SK-N-SH (cell line): Measurements from ENCODE around the gene APOLD1. TPM values are rescaled to one million over a fixed set of nuclear protein-coding genes. Genes with fewer than 3 reads are reported as not detected.

Source experiments
- CTCF ChIA-PET: fragments of 300-600, 350-600 bp; formaldehyde crosslinking; extraction: SDS; loops from one replicate; lab custom pipeline; 2021; lab: Yijun Ruan, JAX
- POLR2A ChIA-PET: fragments of 350-600 bp; sonication (Branson Sonifier 250); formaldehyde crosslinking; extraction: SDS; loops from one replicate; lab custom pipeline; 2020; ENCODE audit warnings: antibody characterized with exemption, inconsistent platforms; lab: Yijun Ruan, JAX
- DNase-seq: peaks from one replicate; pipeline ENCODE4 v3.0.0; 2012
- H2AFZ ChIP-seq: fragments of 200-600 bp; sonication (generic); 2 replicates; pipeline ENCODE4 v1.8.1; 2016; ENCODE audit warnings: antibody characterized with exemption, mild to moderate bottlenecking, low read depth
- H3F3A ChIP-seq: fragments of 200-600 bp; sonication (generic); replicated peaks from 2 replicates; pipeline ENCODE3; 2016; ENCODE audit warnings: antibody characterized with exemption, mild to moderate bottlenecking; ENCODE audit not compliant: insufficient read depth
- H3K27ac ChIP-seq, 2 experiments: fragments of 200-500 bp in 1 of 2; fragments of 200-600 bp in 1 of 2; sonication (Bioruptor generic) in 1 of 2; sonication (generic), shearing (Covaris generic) in 1 of 2; 2 replicates each; pipeline versions ENCODE4 v1.5.1 to v1.6.1; 2014 to 2016; ENCODE audit warnings: low read depth in 2 of 2, inconsistent platforms in 1 of 2, low read length in 1 of 2, mild to moderate bottlenecking in 1 of 2, mixed read lengths in 1 of 2
- H3K27me3 ChIP-seq: fragments of 200-600 bp; sonication (generic), shearing (Covaris generic); 2 replicates; pipeline ENCODE4 v1.6.1; 2016; ENCODE audit warnings: mixed run types; ENCODE audit not compliant: insufficient read depth
- H3K36me3 ChIP-seq, 2 experiments: fragments of 200-500 bp in 1 of 2; fragments of 200-600 bp in 1 of 2; sonication (Bioruptor generic) in 1 of 2; sonication (generic) in 1 of 2; replicated peaks in 1 of 2; 2 replicates each; pipeline versions ENCODE3 to v1.5.1; 2014 to 2016; ENCODE audit warnings: low read length in 1 of 2, mild to moderate bottlenecking in 1 of 2; ENCODE audit not compliant: insufficient read depth in 2 of 2, control insufficient read depth in 1 of 2
- H3K4me1 ChIP-seq, 2 experiments: fragments of 200-500 bp in 1 of 2; fragments of 200-600 bp in 1 of 2; sonication (Bioruptor generic) in 1 of 2; sonication (generic), shearing (Covaris generic) in 1 of 2; 2 replicates each; pipeline versions ENCODE4 v1.5.1 to v1.6.1; 2014 to 2016; ENCODE audit warnings: low read depth in 1 of 2, low read length in 1 of 2, mixed run types in 1 of 2; ENCODE audit not compliant: insufficient read depth in 2 of 2, control insufficient read depth in 1 of 2
- H3K4me2 ChIP-seq: fragments of 200-600 bp; sonication (generic), shearing (Covaris generic); 2 replicates; pipeline ENCODE4 v1.6.1; 2017; ENCODE audit warnings: mixed run types
- H3K4me3 ChIP-seq, 2 experiments: fragments of 200-500 bp in 1 of 2; fragments of 200-600 bp in 1 of 2; sonication (Bioruptor generic) in 1 of 2; sonication (generic), shearing (Covaris generic) in 1 of 2; 2 replicates each; pipeline versions ENCODE4 v1.5.1 to v1.8.1; 2014 to 2016; ENCODE audit warnings: low read depth in 2 of 2, inconsistent platforms in 1 of 2, low read length in 1 of 2, mild to moderate bottlenecking in 1 of 2, mixed read lengths in 1 of 2, moderate library complexity in 1 of 2
- H3K79me2 ChIP-seq: fragments of 200-600 bp; sonication (generic); 2 replicates; pipeline ENCODE4 v1.8.1; 2017; ENCODE audit warnings: mild to moderate bottlenecking; ENCODE audit not compliant: insufficient read depth
- H3K9ac ChIP-seq: fragments of 200-600 bp; sonication (generic); 2 replicates; pipeline ENCODE4 v1.6.1; 2017; ENCODE audit warnings: mixed run types
- H3K9me2 ChIP-seq: fragments of 200-600 bp; sonication (generic); 2 replicates; pipeline ENCODE4 v1.6.1; 2017; ENCODE audit warnings: mixed run types
- H3K9me3 ChIP-seq: fragments of 200-600 bp; sonication (generic); 2 replicates; pipeline ENCODE4 v1.6.1; 2017; ENCODE audit warnings: mixed run types, mild to moderate bottlenecking, moderate library complexity
- H4K20me1 ChIP-seq: fragments of 200-600 bp; sonication (generic); 2 replicates; pipeline ENCODE4 v1.6.1; 2017; ENCODE audit warnings: mild to moderate bottlenecking, mixed run types; ENCODE audit not compliant: insufficient read depth
- FOSL2 ChIP-seq: IDR thresholded peaks from 2 replicates; pipeline ENCODE4 v1.4.0; 2012; ENCODE audit warnings: low read depth, mild to moderate bottlenecking, moderate library complexity, borderline replicate concordance
- JUND ChIP-seq: IDR thresholded peaks from 2 replicates; pipeline ENCODE4 v1.4.0; 2012
- NFIC ChIP-seq: IDR thresholded peaks from 2 replicates; pipeline ENCODE4 v1.4.0; 2012; ENCODE audit warnings: borderline replicate concordance
- RAD21 ChIP-seq: IDR thresholded peaks from 2 replicates; pipeline ENCODE4 v1.6.1; 2012; ENCODE audit warnings: mild to moderate bottlenecking, low read length
- TEAD4 ChIP-seq: IDR thresholded peaks from 2 replicates; pipeline ENCODE4 v1.4.0; 2012; ENCODE audit warnings: mild to moderate bottlenecking, borderline replicate concordance; ENCODE audit not compliant: insufficient read depth
- WGBS: methylation state at CpG from one replicate; pipeline ENCODE4 v1.1.6; 2017; ENCODE audit warnings: low lambda C conversion rate; 5-methylcytosine and 5-hydroxymethylcytosine counted together
- polyA plus RNA-seq, 3 experiments: library from polyadenylated mRNA; depleted of rRNA; stranded (reverse); fragments of >200 nt; gene quantifications; 2 replicates each; pipeline ENCODE4 v1.2.3, GENCODE V29; 2012
- TF ChIP-seq, protein P1 (sequence below): IDR thresholded peaks from 2 replicates; pipeline ENCODE4 v1.6.1; 2012; ENCODE audit warnings: mild to moderate bottlenecking, low read depth, low read length, moderate library complexity
- TF ChIP-seq, protein P2 (sequence below): fragments of 200-600 bp; sonication (generic); IDR thresholded peaks from 2 replicates; pipeline ENCODE4 v1.6.1; 2017; ENCODE audit warnings: antibody characterized with exemption, mild to moderate bottlenecking, moderate library complexity
- TF ChIP-seq, protein P3 (sequence below): IDR thresholded peaks from 2 replicates; pipeline ENCODE4; 2012
- TF ChIP-seq, protein P4 (sequence below): IDR thresholded peaks from 2 replicates; pipeline ENCODE4 v1.4.0; 2012; ENCODE audit warnings: low read depth

Gene APOLD1
- polyA plus RNA-seq, 1 of the 3 experiments (the other 2 are of a cell fraction), result 1.7 TPM

DNA sequence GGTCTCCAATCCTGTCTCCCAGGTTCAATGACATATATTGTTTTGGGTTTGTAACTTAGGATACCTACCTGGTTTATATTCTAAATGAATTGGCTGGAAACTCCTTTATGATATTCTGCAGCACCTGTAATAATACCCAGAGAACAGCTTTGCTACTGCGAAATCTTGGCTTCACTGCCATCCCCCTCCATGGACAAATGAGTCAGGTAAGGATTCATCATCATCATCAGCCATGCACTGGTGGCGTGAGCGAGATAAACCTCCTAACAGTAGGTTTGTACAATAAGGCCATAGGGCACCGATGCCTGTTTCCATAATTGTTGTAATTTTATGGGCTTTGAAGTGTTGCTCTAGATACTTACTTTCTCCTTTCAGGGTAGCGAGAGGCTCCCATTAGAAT lies 38.4 kb downstream of the APOLD1 start (continued):
- TF ChIP-seq, protein P1, sequence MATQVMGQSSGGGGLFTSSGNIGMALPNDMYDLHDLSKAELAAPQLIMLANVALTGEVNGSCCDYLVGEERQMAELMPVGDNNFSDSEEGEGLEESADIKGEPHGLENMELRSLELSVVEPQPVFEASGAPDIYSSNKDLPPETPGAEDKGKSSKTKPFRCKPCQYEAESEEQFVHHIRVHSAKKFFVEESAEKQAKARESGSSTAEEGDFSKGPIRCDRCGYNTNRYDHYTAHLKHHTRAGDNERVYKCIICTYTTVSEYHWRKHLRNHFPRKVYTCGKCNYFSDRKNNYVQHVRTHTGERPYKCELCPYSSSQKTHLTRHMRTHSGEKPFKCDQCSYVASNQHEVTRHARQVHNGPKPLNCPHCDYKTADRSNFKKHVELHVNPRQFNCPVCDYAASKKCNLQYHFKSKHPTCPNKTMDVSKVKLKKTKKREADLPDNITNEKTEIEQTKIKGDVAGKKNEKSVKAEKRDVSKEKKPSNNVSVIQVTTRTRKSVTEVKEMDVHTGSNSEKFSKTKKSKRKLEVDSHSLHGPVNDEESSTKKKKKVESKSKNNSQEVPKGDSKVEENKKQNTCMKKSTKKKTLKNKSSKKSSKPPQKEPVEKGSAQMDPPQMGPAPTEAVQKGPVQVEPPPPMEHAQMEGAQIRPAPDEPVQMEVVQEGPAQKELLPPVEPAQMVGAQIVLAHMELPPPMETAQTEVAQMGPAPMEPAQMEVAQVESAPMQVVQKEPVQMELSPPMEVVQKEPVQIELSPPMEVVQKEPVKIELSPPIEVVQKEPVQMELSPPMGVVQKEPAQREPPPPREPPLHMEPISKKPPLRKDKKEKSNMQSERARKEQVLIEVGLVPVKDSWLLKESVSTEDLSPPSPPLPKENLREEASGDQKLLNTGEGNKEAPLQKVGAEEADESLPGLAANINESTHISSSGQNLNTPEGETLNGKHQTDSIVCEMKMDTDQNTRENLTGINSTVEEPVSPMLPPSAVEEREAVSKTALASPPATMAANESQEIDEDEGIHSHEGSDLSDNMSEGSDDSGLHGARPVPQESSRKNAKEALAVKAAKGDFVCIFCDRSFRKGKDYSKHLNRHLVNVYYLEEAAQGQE, result no peak

DNA sequence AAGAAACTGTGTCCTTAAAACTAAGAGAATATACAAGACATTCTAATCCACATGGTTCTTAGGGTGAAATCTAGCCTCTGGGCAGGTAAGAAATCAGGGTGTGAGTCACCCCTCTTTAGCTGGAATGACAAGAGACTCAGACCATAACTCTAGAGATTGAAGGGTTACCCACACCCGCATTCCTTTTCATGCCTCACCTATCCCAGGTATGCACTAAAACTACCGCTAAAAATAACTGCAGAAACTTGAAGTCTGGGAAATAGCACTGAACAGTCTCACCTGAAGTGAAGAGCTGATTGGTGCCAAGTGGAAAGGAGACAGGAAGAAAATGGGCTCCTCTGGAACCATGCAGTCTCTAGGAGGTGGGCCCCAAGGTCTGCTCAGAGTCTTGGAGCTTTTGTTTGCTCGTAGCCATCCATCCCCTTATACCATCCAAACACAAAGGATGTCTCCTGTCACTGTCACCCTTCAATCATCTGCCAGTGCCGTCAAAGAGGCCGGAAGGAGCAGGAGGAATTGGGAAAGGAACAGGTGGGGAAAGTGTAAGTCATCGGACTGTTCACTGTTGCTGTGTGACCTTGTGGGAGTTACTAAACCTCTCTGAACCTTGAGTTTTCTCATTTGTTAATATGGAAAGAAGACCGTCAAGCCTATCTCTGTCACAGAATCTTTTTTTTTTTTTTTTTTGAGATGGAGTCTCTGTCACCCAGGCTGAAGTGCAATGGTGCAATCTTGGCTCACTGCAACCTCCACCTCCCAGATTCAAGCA lies 50.1 kb downstream of the APOLD1 start:
- ChIA-PET POLR2A (no interaction called here), CTCF (interaction anchor here (1.1 to 3.2 kb wide), 5 partner anchors 10 to 377 kb away, joined by 3 to 18 read pairs (median 7); partner anchors contain the start of gene DDX47)
- Histone ChIP-seq H3K36me3 (peaks cover 20 to 23% of the 10 kb centered on the region in 2 experiments), H3K27me3 (no peaks in the 10 kb centered on the region), H3K4me3 (no peak overlapping the region), H3F3A (peaks cover 40% of the 10 kb centered on the region), H3K79me2 (no peaks in the 10 kb centered on the region), H3K27ac (peak overlapping the region in 1 of 2 experiments; percentile 43; a peak in 3 of 4 replicates), H3K9me3 (no peaks in the 10 kb centered on the region), H3K4me1 (peaks cover 0 to 39% of the 10 kb centered on the region in 2 experiments; a peak in 3 of 4 replicates), H2AFZ (no peak overlapping the region), H3K9ac (no peak overlapping the region), H3K9me2 (no peaks in the 10 kb centered on the region), H3K4me2 (no peak overlapping the region), H4K20me1 (no peaks in the 10 kb centered on the region)
- 78% methylated on average over 7 of the region's 7 CpGs for WGBS
- TF ChIP-seq NFIC (no peak), TEAD4 (peak; percentile 22; the same call in 1 of the 2 replicates), JUND (peak; percentile 19; the same call in 1 of the 2 replicates), FOSL2 (peak; percentile 48; the same call in 1 of the 2 replicates), RAD21 (no peak)
- TF ChIP-seq, protein P2, sequence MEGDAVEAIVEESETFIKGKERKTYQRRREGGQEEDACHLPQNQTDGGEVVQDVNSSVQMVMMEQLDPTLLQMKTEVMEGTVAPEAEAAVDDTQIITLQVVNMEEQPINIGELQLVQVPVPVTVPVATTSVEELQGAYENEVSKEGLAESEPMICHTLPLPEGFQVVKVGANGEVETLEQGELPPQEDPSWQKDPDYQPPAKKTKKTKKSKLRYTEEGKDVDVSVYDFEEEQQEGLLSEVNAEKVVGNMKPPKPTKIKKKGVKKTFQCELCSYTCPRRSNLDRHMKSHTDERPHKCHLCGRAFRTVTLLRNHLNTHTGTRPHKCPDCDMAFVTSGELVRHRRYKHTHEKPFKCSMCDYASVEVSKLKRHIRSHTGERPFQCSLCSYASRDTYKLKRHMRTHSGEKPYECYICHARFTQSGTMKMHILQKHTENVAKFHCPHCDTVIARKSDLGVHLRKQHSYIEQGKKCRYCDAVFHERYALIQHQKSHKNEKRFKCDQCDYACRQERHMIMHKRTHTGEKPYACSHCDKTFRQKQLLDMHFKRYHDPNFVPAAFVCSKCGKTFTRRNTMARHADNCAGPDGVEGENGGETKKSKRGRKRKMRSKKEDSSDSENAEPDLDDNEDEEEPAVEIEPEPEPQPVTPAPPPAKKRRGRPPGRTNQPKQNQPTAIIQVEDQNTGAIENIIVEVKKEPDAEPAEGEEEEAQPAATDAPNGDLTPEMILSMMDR, result no peak
- TF ChIP-seq, protein P3, sequence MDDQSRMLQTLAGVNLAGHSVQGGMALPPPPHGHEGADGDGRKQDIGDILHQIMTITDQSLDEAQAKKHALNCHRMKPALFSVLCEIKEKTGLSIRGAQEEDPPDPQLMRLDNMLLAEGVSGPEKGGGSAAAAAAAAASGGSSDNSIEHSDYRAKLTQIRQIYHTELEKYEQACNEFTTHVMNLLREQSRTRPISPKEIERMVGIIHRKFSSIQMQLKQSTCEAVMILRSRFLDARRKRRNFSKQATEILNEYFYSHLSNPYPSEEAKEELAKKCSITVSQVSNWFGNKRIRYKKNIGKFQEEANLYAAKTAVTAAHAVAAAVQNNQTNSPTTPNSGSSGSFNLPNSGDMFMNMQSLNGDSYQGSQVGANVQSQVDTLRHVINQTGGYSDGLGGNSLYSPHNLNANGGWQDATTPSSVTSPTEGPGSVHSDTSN, result peak; percentile 58
- TF ChIP-seq, protein P4, sequence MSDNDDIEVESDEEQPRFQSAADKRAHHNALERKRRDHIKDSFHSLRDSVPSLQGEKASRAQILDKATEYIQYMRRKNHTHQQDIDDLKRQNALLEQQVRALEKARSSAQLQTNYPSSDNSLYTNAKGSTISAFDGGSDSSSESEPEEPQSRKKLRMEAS, result 0 out of 2 replicates have a peak, but pooled peaks have one; percentile 5
- TF ChIP-seq, all 33 proteins: peak for 5
- no peak for DNase-seq
